ENCODE measurements around the gene RNF224. TPM values are rescaled to one million over a fixed set of nuclear protein-coding genes. Genes with fewer than 3 reads are reported as not detected.

The RNF224 gene
- total and polyA plus RNA-seq, 10 of the 15 experiments (the other 5 are each of a cell fraction or from before 2014, with no cell fraction given) = not detected

DNA sequence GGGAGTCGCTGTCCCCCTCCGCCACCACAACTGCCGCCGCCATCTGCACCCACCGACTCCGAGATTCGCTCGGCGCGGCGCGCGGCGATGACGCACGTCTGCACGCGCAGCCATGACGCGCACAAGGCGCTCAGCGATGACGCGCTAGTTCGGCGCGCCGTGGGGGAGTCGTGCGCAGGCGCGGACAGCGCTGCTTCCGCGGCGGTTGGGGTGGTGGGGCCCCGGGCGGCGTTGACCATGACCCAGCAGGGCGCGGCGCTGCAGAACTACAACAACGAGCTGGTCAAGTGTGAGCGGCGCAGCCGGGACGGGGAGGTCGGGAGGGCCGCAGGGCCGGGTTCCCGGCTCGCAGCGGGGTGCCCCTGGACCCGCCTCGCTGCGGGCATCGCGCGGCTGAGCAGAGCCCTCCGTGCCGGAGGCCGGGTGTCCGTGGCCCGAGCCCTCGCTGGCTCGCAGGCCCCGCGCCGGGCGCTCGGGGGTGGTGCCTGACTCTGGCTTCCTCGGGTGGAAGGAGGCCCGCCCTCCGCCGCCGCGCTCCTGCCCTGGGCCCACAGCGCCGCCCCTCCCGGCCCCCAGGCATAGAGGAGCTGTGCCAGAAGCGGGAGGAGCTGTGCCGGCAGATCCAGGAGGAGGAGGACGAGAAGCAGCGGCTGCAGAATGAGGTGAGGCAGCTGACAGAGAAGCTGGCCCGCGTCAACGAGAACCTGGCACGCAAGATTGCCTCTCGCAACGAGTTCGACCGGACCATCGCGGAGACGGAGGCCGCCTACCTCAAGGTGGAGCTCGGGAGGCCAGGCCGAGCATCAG, 38.6 kb upstream of the RNF224 start, which contains the start of the genes ANAPC2 and SSNA1 (continued):
- TF ChIP-seq, protein P1, sequence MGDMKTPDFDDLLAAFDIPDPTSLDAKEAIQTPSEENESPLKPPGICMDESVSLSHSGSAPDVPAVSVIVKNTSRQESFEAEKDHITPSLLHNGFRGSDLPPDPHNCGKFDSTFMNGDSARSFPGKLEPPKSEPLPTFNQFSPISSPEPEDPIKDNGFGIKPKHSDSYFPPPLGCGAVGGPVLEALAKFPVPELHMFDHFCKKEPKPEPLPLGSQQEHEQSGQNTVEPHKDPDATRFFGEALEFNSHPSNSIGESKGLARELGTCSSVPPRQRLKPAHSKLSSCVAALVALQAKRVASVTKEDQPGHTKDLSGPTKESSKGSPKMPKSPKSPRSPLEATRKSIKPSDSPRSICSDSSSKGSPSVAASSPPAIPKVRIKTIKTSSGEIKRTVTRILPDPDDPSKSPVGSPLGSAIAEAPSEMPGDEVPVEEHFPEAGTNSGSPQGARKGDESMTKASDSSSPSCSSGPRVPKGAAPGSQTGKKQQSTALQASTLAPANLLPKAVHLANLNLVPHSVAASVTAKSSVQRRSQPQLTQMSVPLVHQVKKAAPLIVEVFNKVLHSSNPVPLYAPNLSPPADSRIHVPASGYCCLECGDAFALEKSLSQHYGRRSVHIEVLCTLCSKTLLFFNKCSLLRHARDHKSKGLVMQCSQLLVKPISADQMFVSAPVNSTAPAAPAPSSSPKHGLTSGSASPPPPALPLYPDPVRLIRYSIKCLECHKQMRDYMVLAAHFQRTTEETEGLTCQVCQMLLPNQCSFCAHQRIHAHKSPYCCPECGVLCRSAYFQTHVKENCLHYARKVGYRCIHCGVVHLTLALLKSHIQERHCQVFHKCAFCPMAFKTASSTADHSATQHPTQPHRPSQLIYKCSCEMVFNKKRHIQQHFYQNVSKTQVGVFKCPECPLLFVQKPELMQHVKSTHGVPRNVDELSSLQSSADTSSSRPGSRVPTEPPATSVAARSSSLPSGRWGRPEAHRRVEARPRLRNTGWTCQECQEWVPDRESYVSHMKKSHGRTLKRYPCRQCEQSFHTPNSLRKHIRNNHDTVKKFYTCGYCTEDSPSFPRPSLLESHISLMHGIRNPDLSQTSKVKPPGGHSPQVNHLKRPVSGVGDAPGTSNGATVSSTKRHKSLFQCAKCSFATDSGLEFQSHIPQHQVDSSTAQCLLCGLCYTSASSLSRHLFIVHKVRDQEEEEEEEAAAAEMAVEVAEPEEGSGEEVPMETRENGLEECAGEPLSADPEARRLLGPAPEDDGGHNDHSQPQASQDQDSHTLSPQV (IDR thresholded peaks at IDR 0.05) = peak; percentile 72
- TF ChIP-seq SMARCA5 (IDR thresholded peaks at IDR 0.05) = peak; percentile 87
- TF ChIP-seq, protein P2, sequence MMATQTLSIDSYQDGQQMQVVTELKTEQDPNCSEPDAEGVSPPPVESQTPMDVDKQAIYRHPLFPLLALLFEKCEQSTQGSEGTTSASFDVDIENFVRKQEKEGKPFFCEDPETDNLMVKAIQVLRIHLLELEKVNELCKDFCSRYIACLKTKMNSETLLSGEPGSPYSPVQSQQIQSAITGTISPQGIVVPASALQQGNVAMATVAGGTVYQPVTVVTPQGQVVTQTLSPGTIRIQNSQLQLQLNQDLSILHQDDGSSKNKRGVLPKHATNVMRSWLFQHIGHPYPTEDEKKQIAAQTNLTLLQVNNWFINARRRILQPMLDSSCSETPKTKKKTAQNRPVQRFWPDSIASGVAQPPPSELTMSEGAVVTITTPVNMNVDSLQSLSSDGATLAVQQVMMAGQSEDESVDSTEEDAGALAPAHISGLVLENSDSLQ (IDR thresholded peaks at IDR 0.05) = no peak
- TF ChIP-seq, protein P3, sequence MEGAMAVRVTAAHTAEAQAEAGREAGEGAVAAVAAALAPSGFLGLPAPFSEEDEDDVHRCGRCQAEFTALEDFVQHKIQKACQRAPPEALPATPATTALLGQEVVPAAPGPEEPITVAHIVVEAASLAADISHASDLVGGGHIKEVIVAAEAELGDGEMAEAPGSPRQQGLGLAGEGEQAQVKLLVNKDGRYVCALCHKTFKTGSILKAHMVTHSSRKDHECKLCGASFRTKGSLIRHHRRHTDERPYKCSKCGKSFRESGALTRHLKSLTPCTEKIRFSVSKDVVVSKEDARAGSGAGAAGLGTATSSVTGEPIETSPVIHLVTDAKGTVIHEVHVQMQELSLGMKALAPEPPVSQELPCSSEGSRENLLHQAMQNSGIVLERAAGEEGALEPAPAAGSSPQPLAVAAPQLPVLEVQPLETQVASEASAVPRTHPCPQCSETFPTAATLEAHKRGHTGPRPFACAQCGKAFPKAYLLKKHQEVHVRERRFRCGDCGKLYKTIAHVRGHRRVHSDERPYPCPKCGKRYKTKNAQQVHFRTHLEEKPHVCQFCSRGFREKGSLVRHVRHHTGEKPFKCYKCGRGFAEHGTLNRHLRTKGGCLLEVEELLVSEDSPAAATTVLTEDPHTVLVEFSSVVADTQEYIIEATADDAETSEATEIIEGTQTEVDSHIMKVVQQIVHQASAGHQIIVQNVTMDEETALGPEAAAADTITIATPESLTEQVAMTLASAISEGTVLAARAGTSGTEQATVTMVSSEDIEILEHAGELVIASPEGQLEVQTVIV (IDR thresholded peaks at IDR 0.05; ENCODE audit: borderline replicate concordance, partially characterized antibody) = peak; percentile 35
- TF ChIP-seq, protein P4, sequence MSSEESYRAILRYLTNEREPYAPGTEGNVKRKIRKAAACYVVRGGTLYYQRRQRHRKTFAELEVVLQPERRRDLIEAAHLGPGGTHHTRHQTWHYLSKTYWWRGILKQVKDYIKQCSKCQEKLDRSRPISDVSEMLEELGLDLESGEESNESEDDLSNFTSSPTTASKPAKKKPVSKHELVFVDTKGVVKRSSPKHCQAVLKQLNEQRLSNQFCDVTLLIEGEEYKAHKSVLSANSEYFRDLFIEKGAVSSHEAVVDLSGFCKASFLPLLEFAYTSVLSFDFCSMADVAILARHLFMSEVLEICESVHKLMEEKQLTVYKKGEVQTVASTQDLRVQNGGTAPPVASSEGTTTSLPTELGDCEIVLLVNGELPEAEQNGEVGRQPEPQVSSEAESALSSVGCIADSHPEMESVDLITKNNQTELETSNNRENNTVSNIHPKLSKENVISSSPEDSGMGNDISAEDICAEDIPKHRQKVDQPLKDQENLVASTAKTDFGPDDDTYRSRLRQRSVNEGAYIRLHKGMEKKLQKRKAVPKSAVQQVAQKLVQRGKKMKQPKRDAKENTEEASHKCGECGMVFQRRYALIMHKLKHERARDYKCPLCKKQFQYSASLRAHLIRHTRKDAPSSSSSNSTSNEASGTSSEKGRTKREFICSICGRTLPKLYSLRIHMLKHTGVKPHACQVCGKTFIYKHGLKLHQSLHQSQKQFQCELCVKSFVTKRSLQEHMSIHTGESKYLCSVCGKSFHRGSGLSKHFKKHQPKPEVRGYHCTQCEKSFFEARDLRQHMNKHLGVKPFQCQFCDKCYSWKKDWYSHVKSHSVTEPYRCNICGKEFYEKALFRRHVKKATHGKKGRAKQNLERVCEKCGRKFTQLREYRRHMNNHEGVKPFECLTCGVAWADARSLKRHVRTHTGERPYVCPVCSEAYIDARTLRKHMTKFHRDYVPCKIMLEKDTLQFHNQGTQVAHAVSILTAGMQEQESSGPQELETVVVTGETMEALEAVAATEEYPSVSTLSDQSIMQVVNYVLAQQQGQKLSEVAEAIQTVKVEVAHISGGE (CRISPR knock-in tag; IDR thresholded peaks at IDR 0.05) = no peak
- TF ChIP-seq HDGF (IDR thresholded peaks at IDR 0.05) = peak; percentile 90
- no peak for TF ChIP-seq TCF3 (IDR thresholded peaks at IDR 0.05; ENCODE audit: borderline replicate concordance, insufficient read depth, low read depth, low read length)
- no peak for TF ChIP-seq RBBP5 (conservative IDR thresholded peaks at IDR 0.05)
- TF ChIP-seq EP300 (IDR thresholded peaks at IDR 0.05; ENCODE audit: borderline replicate concordance in 1 of 2, control insufficient read depth in 1 of 2, low read depth in 2 of 2, low read length in 2 of 2) = peak; percentile 14 to 49; a peak in 1 of 4 replicates
- 0 out of 2 replicates have a peak, but pooled peaks have one; percentile 47 for TF ChIP-seq ZNF24 (IDR thresholded peaks at IDR 0.05)
- peak; percentile 98 for TF ChIP-seq NBN (IDR thresholded peaks at IDR 0.05)
- TF ChIP-seq SUZ12 (IDR thresholded peaks at IDR 0.05; ENCODE audit: unreplicated experiment) = no peak
- TF ChIP-seq MEF2A (IDR thresholded peaks at IDR 0.05; ENCODE audit: insufficient read depth, low read depth, low read length) = no peak
- TF ChIP-seq, protein P5, sequence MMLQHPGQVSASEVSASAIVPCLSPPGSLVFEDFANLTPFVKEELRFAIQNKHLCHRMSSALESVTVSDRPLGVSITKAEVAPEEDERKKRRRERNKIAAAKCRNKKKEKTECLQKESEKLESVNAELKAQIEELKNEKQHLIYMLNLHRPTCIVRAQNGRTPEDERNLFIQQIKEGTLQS (IDR thresholded peaks at IDR 0.05; ENCODE audit: borderline replicate concordance, extremely low read depth, low read depth, low read length) = peak; percentile 100
- TF ChIP-seq CHD2 (IDR thresholded peaks at IDR 0.05; ENCODE audit: borderline replicate concordance, low read depth, low read length) = peak; percentile 84
- no peak for TF ChIP-seq KAT2A (conservative IDR thresholded peaks at IDR 0.05; ENCODE audit: control insufficient read depth, low read depth, low read length)

Measured in GM12878 (cell line).